ENCODE results near the gene MRPS10.
A peak's percentile ranks its signal among the peaks of the same experiment; 100 is the strongest.

MRPS10 gene

GRCh38 chr6:42217519-42218367 is at the start of gene MRPS10:
TSS of gene MRPS10 (minus strand) at chr6:42217861. CDS start at chr6:42217849, 12 bp downstream.
- peak; percentile 84 to 86 for DNase-seq (ENCODE audit: low read depth in 2 of 2)

GRCh38 chr6:42266538-42266937 is 48.9 kb upstream of the MRPS10 start:
- no peak for DNase-seq (ENCODE audit: low read depth in 2 of 2)

- DNase-seq (ENCODE audit: low read depth in 2 of 2), result no peak
Observed at GRCh38 chr6:42264852-42265390, 47.3 kb upstream of the MRPS10 start.

- DNase-seq (ENCODE audit: low read depth in 2 of 2), result no peak
Observed at GRCh38 chr6:42264162-42264851, 46.6 kb upstream of the MRPS10 start.

GRCh38 chr6:42263165-42263728 is 45.6 kb upstream of the MRPS10 start:
- no peak for DNase-seq (ENCODE audit: low read depth in 2 of 2)

GRCh38 chr6:42260972-42261371 is 43.3 kb upstream of the MRPS10 start:
- DNase-seq (ENCODE audit: low read depth in 2 of 2), result peak in 1 of 2 donors; percentile 15

GRCh38 chr6:42260396-42260888 is 42.8 kb upstream of the MRPS10 start:
- DNase-seq (ENCODE audit: low read depth in 2 of 2), result no peak

GRCh38 chr6:42259841-42260395 is 42.3 kb upstream of the MRPS10 start:
- DNase-seq (ENCODE audit: low read depth in 2 of 2), result no peak

- DNase-seq (ENCODE audit: low read depth in 2 of 2), result no peak
Observed at GRCh38 chr6:42259286-42259685, 41.6 kb upstream of the MRPS10 start.

GRCh38 chr6:42257614-42258013 is 40.0 kb upstream of the MRPS10 start:
- no peak for DNase-seq (ENCODE audit: low read depth in 2 of 2)

- DNase-seq (ENCODE audit: low read depth in 2 of 2), result no peak
Observed at GRCh38 chr6:42257063-42257462, 39.4 kb upstream of the MRPS10 start.

GRCh38 chr6:42255050-42255449 is 37.4 kb upstream of the MRPS10 start:
- DNase-seq (ENCODE audit: low read depth in 2 of 2), result no peak

GRCh38 chr6:42254505-42254904 is 36.8 kb upstream of the MRPS10 start:
- DNase-seq (ENCODE audit: low read depth in 2 of 2), result no peak

- no peak for DNase-seq (ENCODE audit: low read depth in 2 of 2)
Observed at GRCh38 chr6:42251911-42252637, 34.4 kb upstream of the MRPS10 start.

- DNase-seq (ENCODE audit: low read depth in 2 of 2), result no peak
Observed at GRCh38 chr6:42251500-42251899, 33.8 kb upstream of the MRPS10 start.

- DNase-seq (ENCODE audit: low read depth in 2 of 2), result no peak
Observed at GRCh38 chr6:42250274-42250931, 32.7 kb upstream of the MRPS10 start.

- no peak for DNase-seq (ENCODE audit: low read depth in 2 of 2)
Observed at GRCh38 chr6:42249279-42249678, 31.6 kb upstream of the MRPS10 start.

- DNase-seq (ENCODE audit: low read depth in 2 of 2), result no peak
Observed at GRCh38 chr6:42243046-42243445, 25.4 kb upstream of the MRPS10 start.

GRCh38 chr6:42241915-42242314 is 24.3 kb upstream of the MRPS10 start:
- no peak for DNase-seq (ENCODE audit: low read depth in 2 of 2)

GRCh38 chr6:42239736-42240375 is 22.2 kb upstream of the MRPS10 start:
- DNase-seq (ENCODE audit: low read depth in 2 of 2), result no peak
